Activated CD8-positive, alpha-beta T cell treated with anti-CD3 and anti-CD28 coated beads for 36 hours (primary cell): ENCODE measurements around the gene MAPKAP1. TPM values are rescaled to one million over a fixed set of nuclear protein-coding genes. Genes with fewer than 3 reads are reported as not detected.

Experiments
- ATAC-seq: fragments of 200-7000 bp; cut with Tn5 transposase; one replicate; pipeline ENCODE4 v1.10.0; 2021; ENCODE audit warnings: mild to moderate bottlenecking, moderate library complexity
- CTCF ChIA-PET: fragments of 350-600 bp; sonication (Branson Sonifier 250); formaldehyde crosslinking; loops from one replicate; lab custom pipeline; 2021; ENCODE audit warnings: antibody characterized with exemption; lab: Charles Lee
- POLR2A ChIA-PET: fragments of 350-600 bp; sonication (Branson Sonifier 250); formaldehyde crosslinking; loops from one replicate; lab custom pipeline; 2021; ENCODE audit warnings: antibody characterized with exemption; lab: Charles Lee
- DNase-seq: peaks from one replicate; pipeline ENCODE4 v3.0.0-alpha.2; 2020
- H3K27ac Mint-ChIP-seq: one replicate; pipeline ENCODE4 v1.8.0; 2021; ENCODE audit warnings: mild to moderate bottlenecking, mixed read lengths
- H3K27me3 Mint-ChIP-seq: one replicate; pipeline ENCODE4 v1.8.0; 2021; ENCODE audit warnings: mixed read lengths
- H3K36me3 Mint-ChIP-seq: one replicate; pipeline ENCODE4 v1.8.0; 2021; ENCODE audit warnings: low read depth, mixed read lengths
- H3K4me1 Mint-ChIP-seq: one replicate; pipeline ENCODE4 v1.8.0; 2021; ENCODE audit warnings: low read depth, mixed read lengths
- H3K4me3 Mint-ChIP-seq: one replicate; pipeline ENCODE4 v1.8.0; 2021; ENCODE audit warnings: mild to moderate bottlenecking, moderate library complexity, mixed read lengths
- H3K9me3 Mint-ChIP-seq: one replicate; pipeline ENCODE4 v1.8.0; 2021; ENCODE audit warnings: mixed read lengths
- CTCF ChIP-seq: fragments of 200-600 bp; IDR thresholded peaks from one replicate; pipeline ENCODE4 v1.8.0; 2022; ENCODE audit warnings: antibody characterized with exemption, mild to moderate bottlenecking
- intact Hi-C: fragments of 100-400 bp; cut with micrococcal nuclease; formaldehyde crosslinking; loops from one replicate; pipeline ENCODE4 v1.10.0; 2022
- total RNA-seq, 2 experiments: library from RNA; stranded (reverse); gene quantifications; one replicate each; pipeline ENCODE4 v1.2.3, GENCODE V29; 2021

The MAPKAP1 gene
- total RNA-seq, 2 experiments from 2014 or later, result 58.8 to 62.4 TPM

GRCh38 chr9:125477089-125477544, 229.9 kb downstream of the MAPKAP1 start:
- Mint-ChIP-seq H3K27me3 (no peaks in the 10 kb centered on the region), H3K36me3 (peaks cover 15% of the 10 kb centered on the region), H3K4me1 (no peaks in the 10 kb centered on the region), H3K27ac (no peak overlapping the region), H3K9me3 (no peaks in the 10 kb centered on the region), H3K4me3 (no peak overlapping the region)
- TF ChIP-seq CTCF, result no peak
- DNase-seq, result no peak
- ChIA-PET POLR2A (no interaction called here), CTCF (no interaction called here)
- no peak for ATAC-seq
- intact Hi-C loops, result no loop called here

DNA sequence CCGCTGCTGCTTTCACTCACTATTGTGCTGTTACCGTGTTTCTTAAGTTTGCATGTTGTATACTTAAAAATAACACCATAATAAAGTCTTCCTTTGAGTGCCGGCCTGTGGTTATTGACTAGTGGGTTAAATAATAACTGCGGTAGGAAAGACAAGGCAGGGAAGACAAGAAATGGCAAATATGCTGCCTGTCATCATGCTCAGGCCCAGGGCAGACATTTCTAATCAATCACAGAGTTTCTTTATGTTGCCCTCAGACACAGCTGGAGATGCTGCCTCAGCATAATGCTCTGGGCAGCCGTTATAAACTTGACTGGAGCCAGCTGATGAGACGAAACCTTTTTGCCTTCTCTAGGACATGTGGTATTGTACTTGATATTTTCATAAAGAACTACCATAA, 230.4 kb downstream of the MAPKAP1 start:
- Mint-ChIP-seq H3K9me3 (no peaks in the 10 kb centered on the region), H3K27ac (no peak overlapping the region), H3K36me3 (peaks cover 13% of the 10 kb centered on the region), H3K4me3 (no peak overlapping the region), H3K27me3 (no peaks in the 10 kb centered on the region), H3K4me1 (no peaks in the 10 kb centered on the region)
- no peak for ATAC-seq
- ChIA-PET CTCF (no interaction called here), POLR2A (no interaction called here)
- no peak for DNase-seq
- no peak for TF ChIP-seq CTCF
- intact Hi-C loops, result no loop called here

DNA sequence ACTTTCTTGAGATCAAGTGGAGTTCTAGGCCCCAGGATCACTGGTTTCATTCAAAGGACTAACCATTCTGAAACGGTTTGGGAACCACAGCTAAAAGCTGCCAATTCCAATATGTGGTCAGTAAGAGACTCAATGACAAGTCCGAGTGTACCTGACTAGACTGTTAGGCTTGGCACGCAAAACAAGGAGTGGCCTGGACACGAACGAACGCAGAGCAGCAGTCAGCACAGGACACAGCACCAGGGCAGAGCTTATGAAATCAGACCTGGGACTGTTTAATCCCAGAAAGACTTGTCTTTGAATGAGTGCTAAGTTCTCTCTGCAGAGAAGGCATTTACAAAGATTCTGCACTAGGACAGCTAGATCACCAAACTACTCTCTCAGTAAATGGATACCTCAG, 231.6 kb downstream of the MAPKAP1 start:
- Mint-ChIP-seq H3K27me3 (no peaks in the 10 kb centered on the region), H3K27ac (no peak overlapping the region), H3K4me1 (no peaks in the 10 kb centered on the region), H3K36me3 (peaks cover 12% of the 10 kb centered on the region), H3K4me3 (no peak overlapping the region), H3K9me3 (no peaks in the 10 kb centered on the region)
- TF ChIP-seq CTCF, result no peak
- ChIA-PET CTCF (interaction anchor here (0.9 kb wide), 1 partner anchor 18 kb away, joined by 4 read pairs; no protein-coding TSS in a partner anchor), POLR2A (no interaction called here)
- intact Hi-C loops, result no loop called here
- no peak for DNase-seq
- no peak for ATAC-seq

DNA sequence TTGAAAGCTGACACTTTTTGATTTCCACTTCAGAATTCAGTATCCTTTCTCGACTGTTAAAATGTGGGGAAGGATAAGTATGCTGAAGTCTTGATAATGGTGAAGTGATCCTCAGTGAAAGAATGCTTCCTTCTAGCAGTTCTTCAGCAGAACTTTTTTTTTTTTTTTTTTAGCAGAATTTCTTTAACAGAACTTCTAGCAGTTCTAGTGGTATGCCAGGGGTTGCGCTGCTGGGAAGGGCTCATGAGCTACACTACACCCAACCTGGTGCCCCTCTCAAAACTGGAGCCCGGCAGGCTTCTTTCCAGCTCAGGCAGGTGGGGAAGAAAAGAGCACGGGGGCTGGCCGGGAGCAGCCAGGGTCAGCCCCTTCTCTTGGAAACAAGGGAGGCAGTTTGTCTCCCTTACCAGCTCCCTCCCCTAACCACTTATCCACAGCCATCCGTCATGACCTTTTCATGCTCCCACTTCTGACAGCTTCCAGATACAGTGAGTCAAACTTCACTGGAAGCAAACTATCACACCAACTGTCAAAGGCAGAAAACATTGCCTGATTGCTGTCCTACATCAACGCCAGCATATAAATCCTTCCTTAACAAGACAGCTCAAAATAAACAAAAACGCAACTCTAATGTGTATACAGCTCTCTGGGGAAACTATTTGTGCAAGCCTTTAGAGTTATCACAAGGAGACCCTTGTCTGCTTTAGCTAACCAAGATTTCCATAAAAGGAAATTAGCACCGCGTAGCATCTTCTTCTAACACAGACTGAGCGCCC, 233.9 kb downstream of the MAPKAP1 start:
- Mint-ChIP-seq H3K4me1 (no peaks in the 10 kb centered on the region), H3K27ac (no peak overlapping the region), H3K9me3 (no peaks in the 10 kb centered on the region), H3K4me3 (no peak overlapping the region), H3K36me3 (peaks cover 6% of the 10 kb centered on the region), H3K27me3 (no peaks in the 10 kb centered on the region)
- TF ChIP-seq CTCF, result no peak
- intact Hi-C loops, result no loop called here
- ChIA-PET POLR2A (no interaction called here), CTCF (interaction anchor here (0.6 kb wide), 1 partner anchor 9 kb away, joined by 3 read pairs; no protein-coding TSS in a partner anchor)
- DNase-seq (no peak), ATAC-seq (no peak)

- no peak overlapping the region for H3K4me3 Mint-ChIP-seq
- peaks cover 2% of the 10 kb centered on the region for H3K36me3 Mint-ChIP-seq
- H3K4me1 Mint-ChIP-seq, result no peaks in the 10 kb centered on the region
- intact Hi-C loops, result no loop called here
- DNase-seq (no peak), ATAC-seq (no peak)
- H3K27ac Mint-ChIP-seq, result no peak overlapping the region
- no peaks in the 10 kb centered on the region for H3K27me3 Mint-ChIP-seq
- ChIA-PET CTCF (no interaction called here), POLR2A (no interaction called here)
- no peak for TF ChIP-seq CTCF
- H3K9me3 Mint-ChIP-seq, result no peaks in the 10 kb centered on the region
These were observed 234.5 kb downstream of the MAPKAP1 start for GRCh38 chr9:125472562-125472925.
